HL-60/S4 treated with retinoic acid at 250 ng/mL for 4 days and 3 days (cell line): Measurements from ENCODE around the gene DDX31.
"Not testable (repeated sequence)": the region's sequence is repeated elsewhere in the genome, so short reads cannot be mapped to it uniquely, and the experiment has no call there.

Experiments
- in situ Hi-C: fragments of 300-500 bp; cut with MboI; formaldehyde crosslinking; loops from 2 replicates; pipeline ENCODE4 v1.7.0; 2022; ENCODE audit warnings: low sequenced_read_pairs

Gene DDX31

DNA sequence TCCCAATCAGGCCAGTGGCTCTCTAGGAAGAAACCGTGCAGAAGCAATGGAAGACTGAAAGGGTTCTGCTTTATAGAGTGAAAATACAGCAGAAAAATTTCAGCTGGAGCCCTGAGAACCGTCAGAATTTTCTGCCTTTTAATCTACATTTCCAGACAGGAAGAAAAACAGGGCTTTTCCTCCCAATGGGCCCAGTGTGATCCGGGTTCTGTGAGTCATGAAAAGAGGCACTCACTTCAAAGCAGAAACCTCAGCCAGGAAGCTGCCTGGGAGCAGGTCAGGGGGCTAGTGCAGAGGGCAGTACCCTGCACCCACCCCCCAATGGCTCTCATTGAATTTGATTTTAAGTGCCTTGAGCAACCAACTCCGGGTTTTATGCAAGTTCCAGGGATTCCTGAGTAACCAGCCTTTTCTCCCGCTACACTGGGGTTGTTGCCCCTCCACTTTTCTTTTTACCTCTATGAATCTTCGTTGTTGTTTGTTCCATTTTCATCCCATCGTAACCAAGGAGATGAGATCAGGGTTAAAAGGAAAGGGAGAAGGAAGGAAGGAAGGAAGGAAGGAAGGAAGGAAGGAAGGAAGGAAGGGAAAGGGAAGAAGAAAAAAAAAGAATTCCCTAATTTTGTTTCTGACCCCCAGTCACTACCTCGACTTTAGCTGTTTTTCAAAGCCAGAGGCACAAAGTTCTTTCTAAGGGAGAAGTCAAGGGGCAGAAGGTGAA, 86.0 kb downstream of the DDX31 start:
- in situ Hi-C loops, result no loop called here

DNA sequence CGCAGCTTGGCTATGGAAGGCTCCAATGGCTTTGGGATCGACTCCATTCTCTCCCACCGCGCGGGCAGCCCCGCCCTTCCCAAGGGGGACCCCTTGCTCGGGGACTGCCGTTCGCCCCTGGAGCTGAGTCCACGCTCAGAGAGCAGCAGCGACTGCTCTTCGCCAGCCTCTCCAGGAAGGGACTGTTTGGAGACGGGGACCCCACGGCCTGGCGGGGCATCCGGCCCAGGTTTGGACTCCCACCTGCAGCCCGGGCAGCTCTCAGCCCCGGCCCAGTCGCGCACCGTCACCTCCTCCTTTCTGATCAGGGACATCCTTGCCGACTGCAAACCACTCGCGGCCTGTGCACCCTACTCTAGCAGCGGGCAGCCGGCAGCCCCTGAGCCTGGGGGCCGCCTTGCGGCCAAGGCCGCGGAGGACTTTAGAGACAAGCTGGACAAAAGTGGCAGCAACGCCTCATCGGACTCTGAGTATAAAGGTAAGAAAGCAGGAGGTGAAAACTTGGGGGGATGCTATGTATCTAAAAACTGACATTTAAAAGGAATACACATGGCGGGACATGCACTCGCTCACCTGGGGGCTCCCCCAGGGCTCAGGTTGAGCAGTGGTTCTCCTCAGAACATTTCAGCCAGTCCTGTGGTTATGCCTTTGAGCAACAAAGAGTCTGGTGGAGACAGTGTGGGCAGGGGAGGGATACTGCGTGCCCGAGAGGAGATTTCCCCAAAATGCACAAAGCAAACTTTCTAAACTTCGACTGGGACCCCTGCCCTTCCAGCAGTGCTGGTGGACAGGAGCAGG, 86.8 kb downstream of the DDX31 start:
- in situ Hi-C loops, result no loop called here

DNA sequence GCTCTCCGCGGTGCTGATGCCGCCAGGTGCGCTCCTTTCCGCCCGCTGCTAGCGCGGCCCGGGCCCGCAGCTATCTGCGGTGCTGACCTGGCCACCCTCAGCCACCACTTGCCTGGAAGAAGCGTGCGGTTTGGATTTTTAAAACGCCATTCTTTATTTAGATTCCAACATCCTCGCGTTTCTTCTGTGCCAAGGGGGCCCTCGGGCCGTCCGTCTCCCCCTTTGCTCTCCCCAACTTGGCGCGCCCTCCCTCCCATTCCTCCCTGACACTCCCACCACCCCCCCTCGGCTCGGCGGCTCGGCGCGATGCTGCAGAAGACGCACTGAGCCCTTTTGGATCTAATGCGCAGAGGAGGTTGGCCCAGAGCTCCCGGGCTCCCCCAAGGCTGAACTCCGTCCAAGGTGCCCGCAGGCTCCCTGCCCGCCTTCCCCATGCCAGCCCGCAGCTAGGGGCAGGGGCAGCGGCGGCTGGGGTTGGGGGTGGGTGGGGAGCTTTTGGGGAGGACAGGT, 87.5 kb downstream of the DDX31 start, which contains the start of gene BARHL1:
Gene BARHL1 (plus strand): TSS at position 331 of the 510 bp plus-strand sequence. CDS start 192 bp downstream, outside the sequence.
- in situ Hi-C loops, result no loop called here

DNA sequence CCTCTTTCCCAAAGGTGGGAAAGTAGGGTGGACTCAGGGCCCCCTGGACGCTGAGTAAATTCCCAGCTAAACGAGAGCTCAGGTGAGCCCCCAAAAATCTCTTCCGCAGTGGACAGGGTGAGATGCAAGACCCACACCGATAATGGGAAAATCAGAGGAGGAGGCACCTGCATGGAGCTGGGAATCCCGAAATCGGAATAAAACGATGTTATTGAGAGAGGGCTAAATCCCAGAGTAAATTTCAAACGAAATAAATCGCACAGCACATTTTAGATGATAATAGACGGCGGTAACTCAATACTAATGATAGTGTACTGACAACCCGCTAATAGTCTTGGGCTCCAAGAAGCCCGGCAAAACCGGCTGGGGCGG, 90.4 kb downstream of the DDX31 start:
- in situ Hi-C loops, result loop anchor here (10.0 kb wide), 1 partner anchor 165 kb away; the partner anchor contains the start of gene CFAP77

DNA sequence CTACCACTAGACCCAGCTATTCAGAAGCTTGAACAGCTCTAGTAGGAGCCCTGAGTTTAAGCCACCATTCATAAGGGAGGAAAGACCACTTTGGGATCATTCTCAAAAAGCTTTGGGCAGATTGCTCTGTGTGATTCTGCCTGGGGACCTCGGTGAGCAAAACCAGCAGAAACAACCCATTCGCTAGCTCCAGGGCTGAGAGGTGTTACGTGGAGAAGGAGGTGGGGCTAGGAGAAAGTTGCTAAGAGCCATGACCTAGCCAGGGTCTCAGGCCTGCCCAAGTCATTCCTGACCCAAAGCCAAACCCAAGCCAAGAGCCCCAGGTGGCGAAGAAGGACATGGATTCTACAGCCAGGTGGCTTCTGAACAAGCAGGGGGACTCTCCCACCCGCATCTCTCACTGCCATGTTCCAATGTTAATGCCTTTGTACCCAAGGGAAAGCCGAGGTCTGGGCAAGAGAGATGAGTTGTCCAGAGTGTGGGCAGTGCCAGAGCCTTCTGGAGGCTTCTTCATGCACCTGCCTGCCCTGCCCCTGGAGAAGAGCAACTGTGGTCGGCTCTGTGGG, 91.3 kb downstream of the DDX31 start:
- in situ Hi-C loops, result loop anchor here (10.0 kb wide), 1 partner anchor 164 kb away; the partner anchor contains the start of gene CFAP77

GRCh38 chr9:132577119-132577518, 92.7 kb downstream of the DDX31 start:
- in situ Hi-C loops, result loop anchor here (10.0 kb wide), 1 partner anchor 162 kb away; the partner anchor contains the start of gene CFAP77

DNA sequence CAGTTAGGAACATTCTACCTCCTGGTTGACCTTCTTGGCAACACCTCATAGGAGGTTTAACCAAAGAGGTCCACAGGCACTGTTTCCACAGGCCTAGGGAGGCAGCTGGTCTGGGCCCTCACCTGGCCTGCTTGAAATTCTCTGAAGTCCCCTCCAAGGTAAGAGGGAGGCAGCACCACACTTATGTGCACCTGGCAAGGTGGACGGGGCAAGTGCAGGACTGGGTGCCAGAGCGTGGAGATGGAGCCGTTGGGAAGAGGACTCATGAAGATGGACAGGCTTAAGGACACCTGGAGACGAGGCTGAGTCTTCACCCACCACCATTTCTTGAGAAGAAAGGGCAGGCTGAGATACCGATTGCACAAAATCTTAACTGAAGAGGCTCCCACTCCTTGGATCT, 94.0 kb downstream of the DDX31 start:
- in situ Hi-C loops, result loop anchor here (10.0 kb wide), 1 partner anchor 161 kb away; the partner anchor contains the start of gene CFAP77

DNA sequence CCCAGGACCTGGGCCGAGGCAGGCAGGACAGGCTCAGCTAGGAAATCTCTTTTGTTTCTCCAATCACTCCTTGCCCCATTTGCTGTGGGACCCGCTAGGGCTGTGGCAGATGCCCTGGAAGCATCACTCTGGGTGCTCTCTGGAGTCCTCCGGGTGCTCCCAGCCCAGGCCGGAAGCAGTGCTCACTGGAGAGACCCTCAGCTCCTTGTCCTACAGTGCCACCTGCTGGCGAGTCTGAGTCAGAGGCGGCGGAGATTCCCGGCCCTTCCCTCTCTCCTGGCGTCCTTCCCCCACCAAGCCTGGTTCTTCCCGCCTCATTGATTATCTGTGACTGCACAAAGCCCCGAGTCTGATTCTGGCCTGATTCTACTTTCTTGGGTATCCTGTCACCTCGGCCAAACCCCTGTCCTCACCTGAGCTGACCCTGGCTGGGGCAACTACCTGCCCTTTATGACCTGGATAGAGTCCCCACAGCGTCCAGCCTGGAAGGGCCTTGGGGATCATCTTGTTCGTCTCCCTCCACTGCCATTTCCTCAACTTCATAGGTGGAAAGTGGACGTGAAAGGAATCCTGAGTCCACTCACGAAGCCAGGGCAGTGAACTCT, 94.7 kb downstream of the DDX31 start:
- in situ Hi-C loops, result loop anchor here (10.0 kb wide), 1 partner anchor 160 kb away; the partner anchor contains the start of gene CFAP77

DNA sequence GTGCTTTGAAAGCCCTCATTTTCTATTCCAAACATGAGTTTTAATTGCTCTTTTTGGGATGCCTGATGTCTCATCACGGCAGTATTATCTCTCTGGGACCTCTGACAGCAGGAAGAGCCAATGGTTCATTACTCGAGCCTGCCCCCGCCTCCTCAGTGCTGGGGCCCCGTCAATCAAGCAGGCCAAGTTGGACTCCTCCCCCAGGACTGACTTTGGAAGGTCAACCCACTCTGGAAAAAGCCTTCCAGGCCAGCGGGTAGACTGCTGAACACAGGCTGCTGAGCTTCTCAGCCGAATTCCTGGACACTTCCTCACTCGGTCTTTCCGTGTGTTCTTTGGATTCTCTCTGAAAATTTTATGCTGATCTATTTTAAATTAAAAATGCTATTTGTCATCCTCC, 96.9 kb downstream of the DDX31 start:
- in situ Hi-C loops, result loop anchor here (10.0 kb wide), 1 partner anchor 158 kb away; the partner anchor contains the start of gene CFAP77

- in situ Hi-C loops, result loop anchor here (10.0 kb wide), 1 partner anchor 157 kb away; the partner anchor contains the start of gene CFAP77
These were observed 97.8 kb downstream of the DDX31 start for GRCh38 chr9:132571806-132572600.

GRCh38 chr9:132568787-132569186, 101.0 kb downstream of the DDX31 start:
- in situ Hi-C loops, result not testable (repeated sequence)

DNA sequence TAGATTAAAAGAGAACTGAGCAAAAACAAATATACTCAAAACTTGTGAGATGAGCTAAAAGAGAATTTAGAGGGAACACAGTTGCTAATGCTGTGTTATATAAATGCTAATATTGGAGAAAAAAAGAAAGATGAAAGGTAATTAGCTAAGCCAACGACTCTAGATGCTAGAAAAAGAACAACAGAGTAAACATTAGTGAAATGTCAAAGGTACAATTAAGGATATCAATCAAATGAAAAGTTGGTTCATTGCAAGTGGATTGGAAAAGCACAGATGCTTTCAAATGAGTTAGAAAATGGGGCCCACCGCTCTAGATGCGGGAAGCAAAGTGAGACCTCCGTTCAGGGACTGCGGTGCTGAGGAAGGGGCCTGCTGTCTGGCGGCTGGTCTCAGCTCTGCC, 105.3 kb downstream of the DDX31 start:
- in situ Hi-C loops, result no loop called here

DNA sequence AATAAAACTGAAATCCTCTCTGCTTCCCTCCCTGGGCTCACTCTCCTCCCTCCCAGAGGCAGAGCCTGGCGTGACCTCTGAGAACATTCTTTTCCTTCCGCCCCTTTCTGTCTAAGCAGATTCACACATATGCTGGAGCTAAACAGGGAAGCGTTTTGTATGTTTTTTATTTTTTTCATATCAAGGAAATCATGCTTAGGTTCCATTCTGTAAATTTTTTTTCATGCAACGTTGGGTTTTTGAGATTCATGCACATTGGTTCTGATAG, 107.5 kb downstream of the DDX31 start:
- in situ Hi-C loops, result no loop called here

DNA sequence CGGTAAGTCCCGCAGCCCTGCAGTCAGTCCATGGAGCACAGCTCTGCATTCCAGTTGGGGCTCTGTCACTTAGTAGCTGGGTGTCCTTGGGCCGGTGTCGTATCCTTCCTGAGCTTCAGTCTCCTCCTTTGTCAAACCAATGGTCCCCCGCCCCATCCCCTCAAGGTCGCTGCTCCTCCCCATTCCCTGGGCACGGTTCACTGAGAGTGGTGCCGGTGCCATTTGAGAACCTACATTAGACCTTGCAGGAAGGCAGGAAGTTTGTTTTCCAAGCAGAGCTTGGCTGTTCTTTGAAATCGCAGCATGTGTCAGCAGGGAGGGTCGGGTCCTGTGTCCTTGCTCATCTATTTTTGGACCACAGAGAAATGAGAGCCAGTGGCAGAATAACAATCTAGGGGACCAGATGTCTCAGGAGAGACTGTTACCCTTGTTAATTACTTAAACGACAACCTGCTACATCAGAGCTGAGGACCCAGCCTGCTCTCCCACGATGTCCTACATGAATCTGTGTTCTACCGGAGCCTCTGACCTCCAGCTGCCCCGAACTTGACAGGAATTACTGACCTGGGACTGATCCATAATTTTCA, 109.1 kb downstream of the DDX31 start:
- in situ Hi-C loops, result no loop called here

- in situ Hi-C loops, result no loop called here
These were observed 110.1 kb downstream of the DDX31 start for GRCh38 chr9:132559711-132560110.

DNA sequence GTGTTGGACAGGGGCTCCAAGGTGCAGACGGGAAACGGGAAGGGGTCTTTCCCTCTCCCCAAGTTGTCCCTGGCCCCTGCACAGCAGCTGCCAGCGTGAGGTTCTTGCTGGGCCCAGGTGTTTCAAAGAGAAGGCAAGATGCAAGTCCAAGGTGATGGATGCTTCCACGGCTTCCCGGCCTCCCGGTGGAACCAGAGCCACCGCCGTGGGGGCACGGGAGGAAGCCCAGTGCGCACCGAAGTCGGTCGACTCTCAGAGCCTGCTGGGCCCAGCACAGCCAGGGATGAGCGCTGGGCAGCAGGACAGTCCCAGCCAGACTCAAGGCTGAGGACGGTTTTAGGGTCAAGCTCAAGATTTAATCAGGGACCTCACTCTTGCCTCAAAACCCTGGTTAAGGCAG, 112.6 kb downstream of the DDX31 start:
- in situ Hi-C loops, result no loop called here

DNA sequence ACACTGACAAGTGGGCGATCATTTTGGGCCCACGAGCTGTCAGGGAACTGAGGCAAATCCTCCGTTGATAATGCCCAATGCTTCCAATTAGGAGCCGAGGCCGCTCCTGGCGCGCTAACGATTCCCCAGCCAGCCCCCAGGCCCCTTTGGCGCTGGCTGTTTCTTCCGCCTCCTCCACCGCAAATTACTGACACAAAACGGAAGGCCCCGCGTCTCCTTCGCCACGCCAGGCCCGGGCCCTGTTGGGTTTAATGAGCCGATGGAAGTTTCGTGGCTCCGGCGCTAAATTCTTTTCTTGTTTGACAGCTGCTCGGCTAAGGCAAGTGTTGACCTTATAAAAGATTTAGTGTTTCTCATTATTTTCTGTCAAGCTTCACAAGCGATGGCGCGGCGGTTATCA, 113.1 kb downstream of the DDX31 start:
- in situ Hi-C loops, result no loop called here

- in situ Hi-C loops, result no loop called here
These were observed 113.5 kb downstream of the DDX31 start for GRCh38 chr9:132556235-132556634.

GRCh38 chr9:132555528-132555927, 114.3 kb downstream of the DDX31 start:
- in situ Hi-C loops, result no loop called here

GRCh38 chr9:132554755-132555154, 115.0 kb downstream of the DDX31 start:
- in situ Hi-C loops, result no loop called here
